ENCODE measurements around the gene LY6G6F. TPM values are rescaled to one million over a fixed set of nuclear protein-coding genes. Genes with fewer than 3 reads are reported as not detected.

LY6G6F gene
- polyA plus RNA-seq, 1 experiment, result not detected

GRCh38 chr6:31719001-31719400 lies 12.3 kb downstream of the LY6G6F start:
- DNase-seq (ENCODE audit: low read depth, low spot score), result no peak
- ChIA-PET CTCF (no interaction called here), POLR2A (no interaction called here)
- Histone ChIP-seq H3K27me3 (ENCODE audit: control insufficient read depth, insufficient read depth, low read length) (peaks cover 22% of the 10 kb centered on the region), H3K4me3 (ENCODE audit: low read depth, low read length) (no peak overlapping the region), H3K9me3 (ENCODE audit: control insufficient read depth, insufficient read depth, low read length) (no peaks in the 10 kb centered on the region; the same call in 1 of the 2 replicates), H3K27ac (ENCODE audit: low read depth, low read length) (no peak overlapping the region)
- no peak for TF ChIP-seq CTCF (IDR thresholded peaks at IDR 0.05; ENCODE audit: low read depth, low read length)

- Histone ChIP-seq H3K4me3 (ENCODE audit: low read depth, low read length) (no peak overlapping the region), H3K9me3 (ENCODE audit: control insufficient read depth, insufficient read depth, low read length) (no peaks in the 10 kb centered on the region; the same call in 1 of the 2 replicates), H3K27ac (ENCODE audit: low read depth, low read length) (no peak overlapping the region), H3K27me3 (ENCODE audit: control insufficient read depth, insufficient read depth, low read length) (peaks cover 15% of the 10 kb centered on the region)
- ChIA-PET POLR2A (interaction anchor here (0.6 kb wide), 1 partner anchor 107 kb away, joined by 3 read pairs; the partner anchor contains the start of gene HSPA1B), CTCF (interaction anchor here (0.7 kb wide), 1 partner anchor 9 kb away, joined by 3 read pairs; no protein-coding TSS in a partner anchor)
- no peak for TF ChIP-seq CTCF (IDR thresholded peaks at IDR 0.05; ENCODE audit: low read depth, low read length)
- no peak for DNase-seq (ENCODE audit: low read depth, low spot score)
Measured at GRCh38 chr6:31720196-31720770, 13.6 kb downstream of the LY6G6F start.

GRCh38 chr6:31721351-31722020 lies 14.8 kb downstream of the LY6G6F start, which contains the start of gene LY6G6C:
Gene LY6G6C (minus strand): TSS chr6:31721746. CDS start chr6:31721679, 67 bp downstream.
- Histone ChIP-seq H3K27ac (ENCODE audit: low read depth, low read length) (no peak within 1 kb of the TSS), H3K27me3 (ENCODE audit: control insufficient read depth, insufficient read depth, low read length) (peaks cover 13% of the 10 kb centered on the region), H3K9me3 (ENCODE audit: control insufficient read depth, insufficient read depth, low read length) (no peaks in the 10 kb centered on the region; the same call in 1 of the 2 replicates), H3K4me3 (ENCODE audit: low read depth, low read length) (no peak within 1 kb of the TSS)
- no peak for DNase-seq (ENCODE audit: low read depth, low spot score)
- CTCF ChIA-PET, result no interaction called here
- no peak for TF ChIP-seq CTCF (IDR thresholded peaks at IDR 0.05; ENCODE audit: low read depth, low read length)
- POLR2A ChIA-PET, result interaction anchor here (0.5 kb wide), 1 partner anchor 12 kb away, joined by 3 read pairs; no protein-coding TSS in a partner anchor

- ChIA-PET CTCF (no interaction called here), POLR2A (no interaction called here)
- peaks cover 13% of the 10 kb centered on the region for H3K27me3 ChIP-seq (ENCODE audit: control insufficient read depth, insufficient read depth, low read length)
- DNase-seq (ENCODE audit: low read depth, low spot score), result no peak
- TF ChIP-seq CTCF (IDR thresholded peaks at IDR 0.05; ENCODE audit: low read depth, low read length), result no peak
- no peak overlapping the region for H3K27ac ChIP-seq (ENCODE audit: low read depth, low read length)
- H3K4me3 ChIP-seq (ENCODE audit: low read depth, low read length), result no peak overlapping the region
- no peaks in the 10 kb centered on the region; the same call in 1 of the 2 replicates for H3K9me3 ChIP-seq (ENCODE audit: control insufficient read depth, insufficient read depth, low read length)
Measured at GRCh38 chr6:31722173-31722572, 15.5 kb downstream of the LY6G6F start.
